Embryonic facial prominence (tissue), 1 donor: ENCODE data around the gene CHCHD10.

Source experiments
- DNase-seq: peaks from one replicate; pipeline ENCODE4 v3.0.0-alpha.2; 2016; ENCODE audit errors: extremely low spot score

The CHCHD10 gene

GRCh38 chr22:23787600-23787896, 19.8 kb upstream of the CHCHD10 start:
- no peak for DNase-seq

- peak; percentile 81 for DNase-seq
Measured at GRCh38 chr22:23786752-23787599, 19.2 kb upstream of the CHCHD10 start, which contains the start of gene SMARCB1. SMARCB1 (plus strand) TSS chr22:23786966; CDS start chr22:23787170, 204 bp downstream.

- no peak for DNase-seq
Measured at GRCh38 chr22:23786261-23786710, 18.5 kb upstream of the CHCHD10 start.

GRCh38 chr22:23784215-23784732, 16.5 kb upstream of the CHCHD10 start:
- no peak for DNase-seq

GRCh38 chr22:23783265-23784150, 15.7 kb upstream of the CHCHD10 start:
- DNase-seq = no peak

- DNase-seq = no peak
Measured at GRCh38 chr22:23782703-23783102, 14.9 kb upstream of the CHCHD10 start.

GRCh38 chr22:23782252-23782651, 14.5 kb upstream of the CHCHD10 start:
- no peak for DNase-seq

GRCh38 chr22:23781511-23782183, 13.9 kb upstream of the CHCHD10 start:
- DNase-seq = no peak

- no peak for DNase-seq
Measured at GRCh38 chr22:23781065-23781464, 13.3 kb upstream of the CHCHD10 start.

GRCh38 chr22:23780146-23780748, 12.5 kb upstream of the CHCHD10 start:
- DNase-seq = no peak

GRCh38 chr22:23779731-23780130, 12.0 kb upstream of the CHCHD10 start:
- DNase-seq = no peak

- DNase-seq = no peak
Measured at GRCh38 chr22:23779083-23779482, 11.3 kb upstream of the CHCHD10 start.

GRCh38 chr22:23778577-23778900, 10.8 kb upstream of the CHCHD10 start:
- no peak for DNase-seq

GRCh38 chr22:23777776-23778576, 10.2 kb upstream of the CHCHD10 start:
- DNase-seq = no peak

GRCh38 chr22:23775779-23776375, 8.1 kb upstream of the CHCHD10 start:
- DNase-seq = no peak

GRCh38 chr22:23774922-23775436, 7.2 kb upstream of the CHCHD10 start:
- no peak for DNase-seq

- no peak for DNase-seq
Measured at GRCh38 chr22:23774114-23774921, 6.5 kb upstream of the CHCHD10 start.

- DNase-seq = no peak
Measured at GRCh38 chr22:23773483-23774113, 5.8 kb upstream of the CHCHD10 start.
